22Rv1 (cell line): ENCODE results near the gene DDB1.

Experiments
- H3K27ac ChIP-seq: fragments of 450-650 bp; 2 replicates; pipeline ENCODE4 v1.5.1; 2017
- ZFX ChIP-seq: fragments of 450-650 bp; IDR thresholded peaks from 2 replicates; pipeline ENCODE4 v1.6.1; 2017; ENCODE audit warnings: antibody characterized with exemption, borderline replicate concordance
- TF ChIP-seq, protein P1 (sequence below): fragments of 450-650 bp; IDR thresholded peaks from 2 replicates; pipeline ENCODE4 v1.5.1; 2017; ENCODE audit warnings: mild to moderate bottlenecking

Gene DDB1

DNA sequence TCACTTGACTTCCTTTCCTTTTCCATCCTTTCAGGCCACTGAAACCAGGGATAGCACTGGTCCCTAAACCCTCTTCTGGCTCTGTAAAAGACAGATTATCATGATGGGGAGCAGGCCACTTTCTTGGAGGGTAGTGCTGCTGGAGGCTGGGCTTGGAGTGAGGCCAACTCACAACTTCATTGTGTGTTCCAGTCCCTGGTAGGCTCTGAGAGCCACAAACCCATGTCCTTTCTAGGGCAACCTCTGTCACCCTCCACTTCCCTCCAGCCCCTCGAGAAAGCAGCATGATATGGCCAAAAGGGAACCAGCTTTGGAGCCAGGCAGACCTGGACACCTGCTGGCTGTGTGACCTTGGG lies 2.4 kb upstream of the DDB1 start:
- H3K27ac ChIP-seq, result peak overlapping the region; percentile 84
- TF ChIP-seq, protein P1, sequence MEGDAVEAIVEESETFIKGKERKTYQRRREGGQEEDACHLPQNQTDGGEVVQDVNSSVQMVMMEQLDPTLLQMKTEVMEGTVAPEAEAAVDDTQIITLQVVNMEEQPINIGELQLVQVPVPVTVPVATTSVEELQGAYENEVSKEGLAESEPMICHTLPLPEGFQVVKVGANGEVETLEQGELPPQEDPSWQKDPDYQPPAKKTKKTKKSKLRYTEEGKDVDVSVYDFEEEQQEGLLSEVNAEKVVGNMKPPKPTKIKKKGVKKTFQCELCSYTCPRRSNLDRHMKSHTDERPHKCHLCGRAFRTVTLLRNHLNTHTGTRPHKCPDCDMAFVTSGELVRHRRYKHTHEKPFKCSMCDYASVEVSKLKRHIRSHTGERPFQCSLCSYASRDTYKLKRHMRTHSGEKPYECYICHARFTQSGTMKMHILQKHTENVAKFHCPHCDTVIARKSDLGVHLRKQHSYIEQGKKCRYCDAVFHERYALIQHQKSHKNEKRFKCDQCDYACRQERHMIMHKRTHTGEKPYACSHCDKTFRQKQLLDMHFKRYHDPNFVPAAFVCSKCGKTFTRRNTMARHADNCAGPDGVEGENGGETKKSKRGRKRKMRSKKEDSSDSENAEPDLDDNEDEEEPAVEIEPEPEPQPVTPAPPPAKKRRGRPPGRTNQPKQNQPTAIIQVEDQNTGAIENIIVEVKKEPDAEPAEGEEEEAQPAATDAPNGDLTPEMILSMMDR, result no peak
- TF ChIP-seq ZFX, result no peak

DNA sequence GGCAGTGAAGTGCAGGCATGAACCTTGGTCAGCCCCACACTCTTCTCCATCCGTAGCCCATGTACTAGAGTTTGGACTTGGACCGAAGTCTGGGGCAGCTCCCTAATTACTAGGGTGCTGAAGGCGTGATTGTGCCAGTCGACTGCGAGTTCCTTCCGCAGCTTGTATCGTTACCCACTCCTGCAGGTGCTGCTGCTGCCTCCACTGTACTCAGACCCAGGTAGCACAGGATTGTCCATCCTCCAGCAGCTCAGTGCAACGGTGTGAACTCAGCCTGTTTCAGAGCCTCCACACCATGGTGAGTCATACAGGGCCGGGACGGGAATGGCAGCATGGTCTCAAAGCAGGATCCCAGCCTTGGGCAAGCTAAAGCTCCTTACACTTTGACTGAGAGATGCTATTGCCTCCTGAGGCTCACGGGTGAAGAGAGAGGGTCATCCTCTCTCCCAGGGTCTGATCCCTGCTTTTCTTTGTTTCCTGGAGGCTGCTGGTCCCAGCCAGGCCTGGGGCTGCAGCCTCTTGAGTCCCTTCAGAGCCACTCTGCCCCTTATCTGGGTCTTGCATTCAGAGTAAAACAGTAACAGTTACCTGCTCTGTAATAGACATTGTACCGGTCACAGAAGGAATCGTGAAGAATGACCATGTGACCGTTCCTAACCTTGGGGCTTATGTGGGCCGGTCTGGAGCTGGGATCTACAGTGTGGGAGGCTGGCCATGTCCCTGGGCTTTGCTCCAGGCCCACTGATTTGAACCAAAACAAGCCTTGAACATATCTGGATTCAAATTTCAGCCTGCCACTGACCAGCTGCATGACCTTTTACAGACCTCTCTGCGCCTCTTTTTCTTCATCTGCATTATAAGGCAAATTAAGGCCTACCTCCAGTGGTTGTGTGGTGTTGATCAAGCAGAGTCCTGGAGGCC lies 1.8 kb upstream of the DDB1 start:
- TF ChIP-seq, protein P1, result no peak
- no peak for TF ChIP-seq ZFX
- H3K27ac ChIP-seq, result peak overlapping the region; percentile 84

DNA sequence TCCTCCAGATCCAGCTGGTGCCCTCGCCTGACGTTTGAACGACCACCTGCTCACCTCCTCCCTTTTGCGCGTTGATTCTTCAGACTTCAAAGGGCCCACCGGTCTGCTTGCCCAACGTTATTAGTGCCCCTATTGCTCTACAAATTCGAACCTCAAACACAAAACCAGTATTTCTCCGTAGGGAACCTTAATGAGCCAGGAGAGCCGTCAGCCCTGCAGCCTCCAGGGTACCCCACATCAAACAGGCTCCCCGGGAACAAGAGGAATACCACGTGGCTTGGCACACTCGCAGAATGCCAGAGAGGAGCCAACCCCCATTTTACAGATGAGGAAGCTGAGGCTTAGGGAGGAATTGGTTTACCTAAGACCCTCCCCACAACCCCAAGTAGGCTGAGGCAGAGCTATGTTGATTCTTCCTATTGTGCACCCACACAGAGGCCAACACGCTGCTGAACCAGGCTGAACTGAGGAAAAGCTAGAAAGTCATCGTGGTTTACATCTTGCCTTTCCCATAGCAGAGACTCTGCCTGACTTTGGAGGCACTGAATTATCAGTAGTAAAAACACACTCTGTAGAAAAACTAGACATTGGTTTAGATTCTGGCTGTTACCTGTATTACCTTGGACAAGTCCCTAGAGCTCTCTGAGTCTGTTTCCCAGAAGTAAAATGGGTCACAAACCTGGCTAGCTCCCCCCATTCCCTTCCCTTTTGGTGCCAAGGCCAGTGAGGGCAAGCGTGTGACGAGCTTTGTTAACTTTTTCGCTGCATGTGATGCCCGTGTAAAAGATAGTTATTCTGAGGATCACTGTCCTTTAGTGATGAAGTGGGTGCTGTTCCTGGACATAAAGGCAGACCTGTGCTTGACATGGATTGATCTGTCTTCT lies 887 bp upstream of the DDB1 start:
- peak overlapping the region; percentile 84 for H3K27ac ChIP-seq
- TF ChIP-seq, protein P1, result no peak
- no peak for TF ChIP-seq ZFX

DNA sequence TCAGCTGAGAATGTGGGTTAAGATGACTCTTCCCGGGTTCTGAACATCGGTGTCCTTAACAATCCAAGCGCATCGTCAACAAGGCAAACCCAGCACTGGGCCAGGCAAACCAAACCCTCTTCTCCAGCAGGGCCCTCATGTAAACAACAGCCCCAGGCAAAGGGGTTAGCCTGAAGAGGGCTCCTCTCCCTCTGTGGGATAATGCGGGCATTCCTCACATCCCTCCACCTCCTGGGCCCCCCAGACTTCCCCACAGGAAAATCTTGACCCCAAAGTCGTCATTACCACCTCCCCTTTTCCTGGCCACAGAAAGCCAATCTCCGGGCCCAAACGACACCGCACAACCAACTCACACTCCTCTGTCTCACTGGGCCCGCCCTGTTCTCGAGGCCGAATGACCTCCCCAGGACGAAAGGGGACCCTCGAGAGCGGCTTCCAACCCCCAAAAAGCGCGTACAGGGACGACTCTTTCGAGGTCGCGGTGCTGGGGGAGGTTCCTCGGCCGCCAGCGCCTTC lies 566 bp downstream of the DDB1 start:
- H3K27ac ChIP-seq, result peak overlapping the region; percentile 84
- TF ChIP-seq ZFX, result no peak
- TF ChIP-seq, protein P1, result no peak

DNA sequence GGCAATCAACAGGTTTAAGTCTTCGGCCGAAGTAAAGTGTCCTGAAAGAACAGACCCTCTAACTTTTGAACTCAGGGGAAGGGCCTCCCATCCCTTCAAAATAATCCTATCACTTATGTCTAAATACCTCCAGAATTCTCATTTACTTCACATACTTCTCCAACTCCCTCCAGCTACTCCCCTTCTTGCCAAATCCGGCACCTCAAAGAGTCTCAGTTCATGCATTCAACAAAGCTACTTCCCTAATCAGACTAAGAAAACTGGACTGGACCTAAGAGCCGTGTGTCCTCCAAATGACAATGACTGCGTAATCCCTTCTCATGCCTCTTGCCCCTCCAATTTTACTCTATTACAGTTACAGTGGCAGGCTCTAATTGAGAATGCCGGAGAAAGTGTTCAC lies 1.3 kb downstream of the DDB1 start:
- TF ChIP-seq, protein P1, result no peak
- TF ChIP-seq ZFX, result no peak
- H3K27ac ChIP-seq, result no peak overlapping the region

DNA sequence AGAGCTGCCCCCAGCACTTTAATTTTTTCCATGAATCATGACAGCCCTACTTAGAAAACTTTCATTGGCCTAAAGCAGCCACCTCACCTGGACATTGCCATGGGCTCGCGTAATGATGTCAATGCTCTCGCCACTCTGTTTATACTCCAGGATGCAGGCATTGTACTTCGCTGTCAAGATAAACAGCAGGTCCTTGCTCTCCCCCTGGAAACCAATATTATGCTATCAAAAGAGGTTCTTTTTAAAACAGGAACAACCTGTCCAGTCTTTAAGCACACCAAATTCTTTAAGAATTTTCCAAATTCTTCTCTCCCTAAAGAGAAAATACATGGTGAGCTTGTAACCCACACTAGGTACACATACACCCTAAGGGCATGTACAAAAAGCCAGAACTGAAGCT lies 3.0 kb downstream of the DDB1 start:
- H3K27ac ChIP-seq, result peak overlapping the region; percentile 35
- TF ChIP-seq ZFX, result no peak
- TF ChIP-seq, protein P1, result no peak
